ENCODE data around the gene CMYA5. TPM values are rescaled to one million over a fixed set of nuclear protein-coding genes. Genes with fewer than 3 reads are reported as not detected.

The CMYA5 gene
- total RNA-seq, 1 donor from 2014 or later = 0.35 TPM

- H3K4me3 ChIP-seq (ENCODE audit: low read depth, low read length) = no peak overlapping the region
- DNase-seq (ENCODE audit: low read depth) = no peak
- TF ChIP-seq, protein P1, sequence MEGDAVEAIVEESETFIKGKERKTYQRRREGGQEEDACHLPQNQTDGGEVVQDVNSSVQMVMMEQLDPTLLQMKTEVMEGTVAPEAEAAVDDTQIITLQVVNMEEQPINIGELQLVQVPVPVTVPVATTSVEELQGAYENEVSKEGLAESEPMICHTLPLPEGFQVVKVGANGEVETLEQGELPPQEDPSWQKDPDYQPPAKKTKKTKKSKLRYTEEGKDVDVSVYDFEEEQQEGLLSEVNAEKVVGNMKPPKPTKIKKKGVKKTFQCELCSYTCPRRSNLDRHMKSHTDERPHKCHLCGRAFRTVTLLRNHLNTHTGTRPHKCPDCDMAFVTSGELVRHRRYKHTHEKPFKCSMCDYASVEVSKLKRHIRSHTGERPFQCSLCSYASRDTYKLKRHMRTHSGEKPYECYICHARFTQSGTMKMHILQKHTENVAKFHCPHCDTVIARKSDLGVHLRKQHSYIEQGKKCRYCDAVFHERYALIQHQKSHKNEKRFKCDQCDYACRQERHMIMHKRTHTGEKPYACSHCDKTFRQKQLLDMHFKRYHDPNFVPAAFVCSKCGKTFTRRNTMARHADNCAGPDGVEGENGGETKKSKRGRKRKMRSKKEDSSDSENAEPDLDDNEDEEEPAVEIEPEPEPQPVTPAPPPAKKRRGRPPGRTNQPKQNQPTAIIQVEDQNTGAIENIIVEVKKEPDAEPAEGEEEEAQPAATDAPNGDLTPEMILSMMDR (conservative IDR thresholded peaks at IDR 0.05; ENCODE audit: low read depth, low read length) = no peak
These were observed 150.7 kb downstream of the CMYA5 start for GRCh38 chr5:79840084-79840990.

GRCh38 chr5:79841172-79841571 lies 151.5 kb downstream of the CMYA5 start:
- TF ChIP-seq, protein P1 (conservative IDR thresholded peaks at IDR 0.05; ENCODE audit: low read depth, low read length) = no peak

GRCh38 chr5:79842006-79842881 lies 152.6 kb downstream of the CMYA5 start:
- no peak for DNase-seq (ENCODE audit: low read depth)
- TF ChIP-seq, protein P1 (conservative IDR thresholded peaks at IDR 0.05; ENCODE audit: low read depth, low read length) = no peak
- H3K4me3 ChIP-seq (ENCODE audit: low read depth, low read length) = no peak overlapping the region

More at GRCh38 chr5:79841172-79841571, 151.5 kb downstream of the CMYA5 start:
- no peak for DNase-seq (ENCODE audit: low read depth)
- H3K4me3 ChIP-seq (ENCODE audit: low read depth, low read length) = no peak overlapping the region

DNA sequence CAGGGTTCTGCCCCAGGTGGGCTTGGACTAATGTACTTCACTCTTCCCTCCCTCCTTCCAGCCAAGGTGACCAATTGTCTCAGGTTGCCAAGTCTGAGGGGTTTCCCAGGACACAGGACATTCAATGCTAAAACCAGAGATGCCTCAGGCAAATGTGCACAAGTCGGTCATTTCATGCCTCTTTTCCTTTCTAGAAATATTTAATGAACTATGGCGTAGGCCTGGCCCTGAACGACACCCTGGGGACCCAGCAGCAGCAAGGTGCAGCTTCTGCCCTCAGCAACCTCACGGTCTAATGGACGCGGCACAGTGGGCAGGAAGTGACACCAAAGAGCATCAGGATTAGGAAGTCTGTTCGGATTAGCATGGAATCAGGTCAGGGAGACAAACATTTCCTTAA lies 153.4 kb downstream of the CMYA5 start:
- DNase-seq (ENCODE audit: low read depth) = no peak
- H3K4me3 ChIP-seq (ENCODE audit: low read depth, low read length) = no peak overlapping the region
- TF ChIP-seq, protein P1 (conservative IDR thresholded peaks at IDR 0.05; ENCODE audit: low read depth, low read length) = no peak

- DNase-seq (ENCODE audit: low read depth) = no peak
- H3K4me3 ChIP-seq (ENCODE audit: low read depth, low read length) = no peak overlapping the region
- TF ChIP-seq, protein P1 (conservative IDR thresholded peaks at IDR 0.05; ENCODE audit: low read depth, low read length) = no peak
These were observed 154.1 kb downstream of the CMYA5 start for GRCh38 chr5:79843450-79844388.

- H3K4me3 ChIP-seq (ENCODE audit: low read depth, low read length) = no peak overlapping the region
- TF ChIP-seq, protein P1 (conservative IDR thresholded peaks at IDR 0.05; ENCODE audit: low read depth, low read length) = no peak
- no peak for DNase-seq (ENCODE audit: low read depth)
These were observed 154.9 kb downstream of the CMYA5 start for GRCh38 chr5:79844571-79844970.
